HG03196 (cell line): ENCODE data around the gene GLT1D1.

Source experiments
- ATAC-seq: cut with Tn5 transposase; IDR thresholded peaks from one replicate; pipeline ENCODE4 v1.9.1; 2021; ENCODE audit not compliant: unreplicated experiment

Gene GLT1D1

DNA sequence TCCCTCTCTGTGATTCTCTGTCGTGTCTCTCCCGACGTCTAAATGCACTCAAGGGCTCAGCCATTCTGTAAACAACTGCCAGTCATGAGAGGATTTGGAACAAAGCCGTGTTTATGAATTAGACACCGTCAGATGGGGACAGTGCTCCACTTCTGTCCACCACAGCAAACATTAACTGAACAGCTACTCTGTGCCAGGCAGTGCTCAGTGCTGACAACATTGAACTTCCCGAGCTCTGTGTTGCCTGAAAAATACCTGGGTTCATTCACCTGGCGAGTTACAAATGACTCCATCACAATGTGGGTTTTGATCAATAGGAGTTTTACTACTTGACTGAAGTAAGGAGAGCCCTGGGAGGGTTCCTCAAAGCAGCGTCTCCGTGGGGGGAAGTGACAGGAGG is 139.3 kb downstream of the GLT1D1 start:
- no peak for ATAC-seq

GRCh38 chr12:128994856-128995255 is 141.6 kb downstream of the GLT1D1 start:
- no peak for ATAC-seq

GRCh38 chr12:128995619-128996018 is 142.3 kb downstream of the GLT1D1 start:
- ATAC-seq = no peak

GRCh38 chr12:129001826-129002225 is 148.5 kb downstream of the GLT1D1 start:
- ATAC-seq = no peak

DNA sequence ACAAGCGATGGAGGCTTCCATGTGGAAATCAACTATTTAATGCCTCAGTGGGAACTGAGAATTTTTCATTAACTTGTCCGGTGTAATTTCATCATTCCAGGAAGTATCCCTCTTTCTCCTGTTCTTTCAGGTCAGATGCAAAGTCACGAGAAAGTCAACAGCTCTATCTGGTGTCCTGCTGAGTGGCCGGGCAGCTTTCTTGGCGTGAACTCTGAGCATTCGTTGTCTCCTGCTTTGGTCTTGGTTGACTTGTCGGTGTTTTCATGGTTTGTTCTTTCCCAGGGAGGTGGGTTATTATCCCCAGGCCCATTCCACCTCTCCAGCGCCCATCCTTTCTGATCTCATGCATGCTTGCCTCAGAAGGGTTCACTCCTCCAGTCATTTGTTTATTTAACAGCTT is 149.1 kb downstream of the GLT1D1 start:
- no peak for ATAC-seq

- ATAC-seq = no peak
Measured at GRCh38 chr12:129005416-129005815, 152.1 kb downstream of the GLT1D1 start.

- no peak for ATAC-seq
Measured at GRCh38 chr12:129005829-129006228, 152.6 kb downstream of the GLT1D1 start.

- ATAC-seq = no peak
Measured at GRCh38 chr12:129009833-129010622, 156.8 kb downstream of the GLT1D1 start.

DNA sequence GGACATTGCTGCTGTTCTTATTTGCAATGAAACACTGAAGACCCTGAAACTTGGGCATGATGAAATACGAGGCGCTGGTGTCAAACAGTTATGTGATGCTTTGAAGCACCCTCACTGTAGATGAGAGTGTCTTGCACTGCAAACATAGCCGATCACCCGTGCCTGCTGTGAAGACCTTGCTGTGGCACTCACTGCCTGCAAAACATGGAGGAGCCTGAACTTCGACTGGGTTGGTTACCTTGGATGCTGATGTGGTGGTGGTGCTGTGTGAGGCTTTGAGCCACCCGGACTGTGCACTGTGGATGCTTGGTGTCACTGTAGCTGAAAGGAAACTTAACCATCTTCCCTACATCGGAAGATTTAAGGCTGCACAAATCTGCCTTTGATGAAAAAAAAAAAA is 162.9 kb downstream of the GLT1D1 start:
- no peak for ATAC-seq

- no peak for ATAC-seq
Measured at GRCh38 chr12:129025055-129025454, 171.8 kb downstream of the GLT1D1 start.

DNA sequence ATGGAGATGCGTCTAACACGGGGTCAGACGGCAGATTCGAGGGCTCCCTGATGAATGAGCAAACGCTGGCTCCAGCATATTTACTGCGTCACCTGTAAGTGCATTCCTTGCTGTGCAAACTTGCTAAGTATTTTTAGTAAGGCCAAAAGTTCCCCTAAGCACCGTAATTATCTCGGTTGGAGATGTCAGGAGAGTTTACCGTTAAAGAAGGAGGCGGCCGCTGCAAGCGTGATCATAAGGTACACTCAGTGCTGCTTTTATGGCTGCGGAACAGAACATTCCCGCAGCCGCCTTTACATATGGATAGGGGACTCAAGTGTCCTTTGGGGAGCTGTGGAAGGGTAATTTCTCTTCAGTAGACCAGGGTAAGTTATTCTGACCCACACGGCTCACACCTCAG is 175.6 kb downstream of the GLT1D1 start:
- no peak for ATAC-seq
